ENCODE results near the gene LRCOL1. TPM values are rescaled to one million over a fixed set of nuclear protein-coding genes. Genes with fewer than 3 reads are reported as not detected.

Gene LRCOL1
- polyA plus RNA-seq (2013, experiment 1 of 2): not detected
- 0.63 TPM for polyA plus RNA-seq (2013, experiment 2 of 2)

GRCh38 chr12:132610051-132610759, at the start of gene LRCOL1:
Gene LRCOL1, minus strand, starts transcription at chr12:132610582. Its CDS starts 4,331 bp downstream, at chr12:132606251.
- Histone ChIP-seq H3K4me3 (ENCODE audit: low read length) (no peak within 1 kb of the TSS), H3K27me3 (ENCODE audit: insufficient read depth, low read length) (peaks cover 92% of the 10 kb centered on the region), H3K9me3 (ENCODE audit: insufficient read depth, low read depth, low read length) (peaks cover 12% of the 10 kb centered on the region; the same call in 1 of the 2 replicates), H3K36me3 (ENCODE audit: insufficient read depth, low read length) (no peaks in the 10 kb centered on the region), H3K9ac (ENCODE audit: low read depth, low read length) (no peak within 1 kb of the TSS), H3K27ac (ENCODE audit: low read depth, low read length) (no peak within 1 kb of the TSS), H3K4me1 (ENCODE audit: insufficient read depth, low read length) (no peaks in the 10 kb centered on the region)
- WGBS: 72% methylated on average over 35 of the region's 35 CpGs

GRCh38 chr12:132660052-132660451, 49.7 kb upstream of the LRCOL1 start:
- no peak overlapping the region for H3K4me3 ChIP-seq (ENCODE audit: low read length)
- H3K9ac ChIP-seq (ENCODE audit: low read depth, low read length): no peak overlapping the region
- no peaks in the 10 kb centered on the region for H3K27me3 ChIP-seq (ENCODE audit: insufficient read depth, low read length)
- H3K4me1 ChIP-seq (ENCODE audit: insufficient read depth, low read length): no peaks in the 10 kb centered on the region
- no peak overlapping the region for H3K27ac ChIP-seq (ENCODE audit: low read depth, low read length)
- no peaks in the 10 kb centered on the region for H3K9me3 ChIP-seq (ENCODE audit: insufficient read depth, low read depth, low read length)
- 93% methylated on average over 5 of the region's 5 CpGs for WGBS
- peaks cover 100% of the 10 kb centered on the region for H3K36me3 ChIP-seq (ENCODE audit: insufficient read depth, low read length)

GRCh38 chr12:132659146-132659545, 48.8 kb upstream of the LRCOL1 start:
- no peaks in the 10 kb centered on the region for H3K4me1 ChIP-seq (ENCODE audit: insufficient read depth, low read length)
- no peak overlapping the region for H3K27ac ChIP-seq (ENCODE audit: low read depth, low read length)
- no peaks in the 10 kb centered on the region for H3K9me3 ChIP-seq (ENCODE audit: insufficient read depth, low read depth, low read length)
- peaks cover 100% of the 10 kb centered on the region for H3K36me3 ChIP-seq (ENCODE audit: insufficient read depth, low read length)
- no peak overlapping the region for H3K4me3 ChIP-seq (ENCODE audit: low read length)
- no peaks in the 10 kb centered on the region for H3K27me3 ChIP-seq (ENCODE audit: insufficient read depth, low read length)
- H3K9ac ChIP-seq (ENCODE audit: low read depth, low read length): no peak overlapping the region
- WGBS: 94% methylated on average over 16 of the region's 16 CpGs

- Histone ChIP-seq H3K36me3 (ENCODE audit: insufficient read depth, low read length) (peaks cover 100% of the 10 kb centered on the region), H3K27ac (ENCODE audit: low read depth, low read length) (no peak overlapping the region), H3K4me3 (ENCODE audit: low read length) (no peak overlapping the region), H3K27me3 (ENCODE audit: insufficient read depth, low read length) (no peaks in the 10 kb centered on the region), H3K9me3 (ENCODE audit: insufficient read depth, low read depth, low read length) (no peaks in the 10 kb centered on the region), H3K4me1 (ENCODE audit: insufficient read depth, low read length) (no peaks in the 10 kb centered on the region), H3K9ac (ENCODE audit: low read depth, low read length) (no peak overlapping the region)
- WGBS: 96% methylated on average over 32 of the region's 32 CpGs
These were observed 47.9 kb upstream of the LRCOL1 start for GRCh38 chr12:132658149-132658894.

GRCh38 chr12:132657004-132657727, 46.8 kb upstream of the LRCOL1 start:
- peaks cover 100% of the 10 kb centered on the region for H3K36me3 ChIP-seq (ENCODE audit: insufficient read depth, low read length)
- H3K9me3 ChIP-seq (ENCODE audit: insufficient read depth, low read depth, low read length): no peaks in the 10 kb centered on the region
- 93% methylated on average over 12 of the region's 12 CpGs for WGBS
- no peak overlapping the region for H3K4me3 ChIP-seq (ENCODE audit: low read length)
- no peak overlapping the region for H3K9ac ChIP-seq (ENCODE audit: low read depth, low read length)
- H3K27ac ChIP-seq (ENCODE audit: low read depth, low read length): no peak overlapping the region
- H3K4me1 ChIP-seq (ENCODE audit: insufficient read depth, low read length): no peaks in the 10 kb centered on the region
- no peaks in the 10 kb centered on the region for H3K27me3 ChIP-seq (ENCODE audit: insufficient read depth, low read length)

GRCh38 chr12:132653567-132654290, 43.3 kb upstream of the LRCOL1 start:
- Histone ChIP-seq H3K9ac (ENCODE audit: low read depth, low read length) (no peak overlapping the region), H3K27me3 (ENCODE audit: insufficient read depth, low read length) (no peaks in the 10 kb centered on the region), H3K9me3 (ENCODE audit: insufficient read depth, low read depth, low read length) (no peaks in the 10 kb centered on the region), H3K27ac (ENCODE audit: low read depth, low read length) (no peak overlapping the region), H3K36me3 (ENCODE audit: insufficient read depth, low read length) (peaks cover 99% of the 10 kb centered on the region), H3K4me3 (ENCODE audit: low read length) (no peak overlapping the region), H3K4me1 (ENCODE audit: insufficient read depth, low read length) (no peaks in the 10 kb centered on the region)
- WGBS: 95% methylated on average over 7 of the region's 7 CpGs

GRCh38 chr12:132651444-132652100, 41.2 kb upstream of the LRCOL1 start:
- WGBS: 89% methylated on average over 9 of the region's 9 CpGs
- Histone ChIP-seq H3K27me3 (ENCODE audit: insufficient read depth, low read length) (no peaks in the 10 kb centered on the region), H3K36me3 (ENCODE audit: insufficient read depth, low read length) (peaks cover 99% of the 10 kb centered on the region), H3K9ac (ENCODE audit: low read depth, low read length) (no peak overlapping the region), H3K9me3 (ENCODE audit: insufficient read depth, low read depth, low read length) (no peaks in the 10 kb centered on the region), H3K4me3 (ENCODE audit: low read length) (no peak overlapping the region), H3K27ac (ENCODE audit: low read depth, low read length) (no peak overlapping the region), H3K4me1 (ENCODE audit: insufficient read depth, low read length) (no peaks in the 10 kb centered on the region)

GRCh38 chr12:132649226-132649945, 39.0 kb upstream of the LRCOL1 start:
- H3K9ac ChIP-seq (ENCODE audit: low read depth, low read length): no peak overlapping the region
- no peak overlapping the region for H3K27ac ChIP-seq (ENCODE audit: low read depth, low read length)
- 95% methylated on average over 27 of the region's 27 CpGs for WGBS
- no peaks in the 10 kb centered on the region for H3K9me3 ChIP-seq (ENCODE audit: insufficient read depth, low read depth, low read length)
- no peak overlapping the region for H3K4me3 ChIP-seq (ENCODE audit: low read length)
- H3K27me3 ChIP-seq (ENCODE audit: insufficient read depth, low read length): no peaks in the 10 kb centered on the region
- H3K36me3 ChIP-seq (ENCODE audit: insufficient read depth, low read length): peaks cover 92% of the 10 kb centered on the region
- H3K4me1 ChIP-seq (ENCODE audit: insufficient read depth, low read length): no peaks in the 10 kb centered on the region

- H3K4me3 ChIP-seq (ENCODE audit: low read length): no peak overlapping the region
- H3K9me3 ChIP-seq (ENCODE audit: insufficient read depth, low read depth, low read length): no peaks in the 10 kb centered on the region
- WGBS: 95% methylated on average over 24 of the region's 24 CpGs
- H3K4me1 ChIP-seq (ENCODE audit: insufficient read depth, low read length): no peaks in the 10 kb centered on the region
- H3K36me3 ChIP-seq (ENCODE audit: insufficient read depth, low read length): peaks cover 92% of the 10 kb centered on the region
- no peaks in the 10 kb centered on the region for H3K27me3 ChIP-seq (ENCODE audit: insufficient read depth, low read length)
- no peak overlapping the region for H3K9ac ChIP-seq (ENCODE audit: low read depth, low read length)
- H3K27ac ChIP-seq (ENCODE audit: low read depth, low read length): no peak overlapping the region
These were observed 38.3 kb upstream of the LRCOL1 start for GRCh38 chr12:132648616-132649225.

GRCh38 chr12:132647858-132648257, 37.5 kb upstream of the LRCOL1 start:
- no peaks in the 10 kb centered on the region for H3K9me3 ChIP-seq (ENCODE audit: insufficient read depth, low read depth, low read length)
- H3K4me3 ChIP-seq (ENCODE audit: low read length): no peak overlapping the region
- H3K27me3 ChIP-seq (ENCODE audit: insufficient read depth, low read length): no peaks in the 10 kb centered on the region
- H3K4me1 ChIP-seq (ENCODE audit: insufficient read depth, low read length): no peaks in the 10 kb centered on the region
- no peak overlapping the region for H3K9ac ChIP-seq (ENCODE audit: low read depth, low read length)
- H3K27ac ChIP-seq (ENCODE audit: low read depth, low read length): no peak overlapping the region
- 97% methylated on average over 10 of the region's 10 CpGs for WGBS
- peaks cover 92% of the 10 kb centered on the region for H3K36me3 ChIP-seq (ENCODE audit: insufficient read depth, low read length)

Data from HUES64 (cell line).